ENCODE data around the gene IL19. TPM values are rescaled to one million over a fixed set of nuclear protein-coding genes. Genes with fewer than 3 reads are reported as not detected.

IL19 gene
- total and polyA plus RNA-seq, 5 donors from 2014 or later, result not detected

DNA sequence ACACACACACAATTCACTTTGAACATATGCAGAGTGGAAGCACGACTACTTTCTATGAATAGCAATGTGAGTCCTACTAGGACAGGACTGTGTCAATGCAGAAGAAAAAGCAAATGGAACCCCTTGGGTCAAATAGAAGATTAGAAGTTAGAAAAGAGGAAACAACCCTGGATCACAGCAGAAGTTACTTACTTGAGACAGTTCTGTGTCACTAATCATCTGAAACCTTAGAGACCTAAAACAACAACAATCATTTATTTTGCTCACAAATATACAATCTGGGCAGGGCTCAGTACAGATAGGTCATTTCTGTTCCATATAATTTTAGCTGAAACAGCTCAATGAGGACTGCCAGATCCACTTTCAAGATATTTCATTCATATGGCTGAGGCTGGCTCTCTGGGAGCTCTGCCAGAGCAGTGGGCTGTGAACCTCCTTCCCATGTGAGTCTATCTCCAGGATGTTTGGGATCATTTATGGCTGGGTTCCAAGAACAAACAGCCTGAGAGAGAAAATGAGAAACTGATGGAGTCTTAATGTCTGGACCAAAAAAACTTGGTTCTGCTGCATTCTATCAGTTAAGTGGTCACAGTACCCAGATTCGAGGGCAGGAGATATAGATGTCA lies 44.3 kb downstream of the IL19 start:
- Histone ChIP-seq H3K4me3 (ENCODE audit: low read depth, low read length) (no peak overlapping the region), H3K4me1 (ENCODE audit: control insufficient read depth, insufficient read depth, low read length, poor library complexity, severe bottlenecking) (peaks cover 24% of the 10 kb centered on the region), H3K27me3 (ENCODE audit: control insufficient read depth, insufficient read depth, low read length) (no peaks in the 10 kb centered on the region), H3K9me3 (ENCODE audit: control insufficient read depth in 2 of 2, low read length in 2 of 2) (peaks cover 5 to 6% of the 10 kb centered on the region in 2 experiments), H3K27ac (ENCODE audit: insufficient read depth, low read length, poor library complexity, severe bottlenecking) (no peak overlapping the region), H3K36me3 (ENCODE audit: control insufficient read depth, insufficient read depth, low read length) (no peaks in the 10 kb centered on the region)
- Mint-ChIP-seq H3K36me3 (no peaks in the 10 kb centered on the region), H3K4me1 (peaks cover 29 to 50% (median 41%) of the 10 kb centered on the region in 4 donors), H3K9me3 (peaks cover 0 to 7% (median 3%) of the 10 kb centered on the region in 7 donors), H3K27me3 (no peaks in the 10 kb centered on the region), H3K27ac (peak overlapping the region; percentile 44 to 70 (median 55)), H3K4me3 (no peak overlapping the region)
- ATAC-seq (ENCODE audit: low read depth in 2 of 2), result no peak
- no peak for DNase-seq

DNA sequence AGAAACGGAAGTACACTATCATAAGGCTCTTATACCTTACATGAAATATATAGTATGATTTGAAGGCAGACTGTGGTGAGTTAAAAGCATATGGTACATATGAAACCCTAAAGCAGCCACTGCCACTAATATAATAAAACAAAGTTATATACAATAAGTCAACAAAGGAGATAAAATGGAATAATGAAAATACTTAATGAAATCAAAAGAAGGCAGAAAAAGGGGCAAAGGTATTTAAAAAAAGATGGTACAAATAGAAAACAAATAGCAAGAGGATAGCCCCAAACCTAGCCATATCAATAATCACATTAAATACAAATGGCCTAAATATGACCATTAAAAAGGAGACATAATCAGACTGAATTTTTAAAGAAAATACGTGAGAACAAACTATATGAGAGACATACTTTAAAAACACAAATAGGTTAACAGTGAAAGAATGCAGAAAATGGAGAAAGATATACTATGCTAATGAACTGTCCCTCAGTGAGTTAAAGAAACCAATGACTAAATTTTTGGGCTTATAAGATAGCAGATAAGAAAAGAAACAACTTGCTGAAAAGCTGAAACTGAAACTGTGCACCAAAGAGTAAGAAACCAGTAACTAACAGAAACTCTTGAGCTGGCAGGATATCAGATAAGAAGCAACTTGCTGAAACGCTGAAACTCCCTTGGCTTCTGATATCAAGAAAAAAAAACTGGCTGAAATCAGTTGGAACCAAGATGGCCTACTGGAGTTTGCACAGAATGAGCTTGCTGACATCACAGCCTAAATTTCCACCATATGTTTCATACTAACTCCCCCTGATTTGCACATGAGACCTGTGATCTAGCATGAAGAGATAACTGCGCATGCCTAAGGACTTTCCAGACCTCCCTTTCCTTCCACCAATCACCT lies 46.1 kb downstream of the IL19 start:
- DNase-seq (peak in 2 of 3 donors; percentile 70 to 91), ATAC-seq (ENCODE audit: low read depth in 2 of 2) (peak; percentile 88)
- peaks cover 0 to 7% (median 3%) of the 10 kb centered on the region in 7 donors for H3K9me3 Mint-ChIP-seq
- peak overlapping the region; percentile 48 to 88 (median 70) for H3K4me3 Mint-ChIP-seq
- Histone ChIP-seq H3K4me3 (ENCODE audit: low read depth, low read length) (peak overlapping the region; percentile 73), H3K9me3 (ENCODE audit: control insufficient read depth in 2 of 2, low read length in 2 of 2) (peaks cover 5 to 6% of the 10 kb centered on the region in 2 experiments), H3K27me3 (ENCODE audit: control insufficient read depth, insufficient read depth, low read length) (no peaks in the 10 kb centered on the region), H3K27ac (ENCODE audit: insufficient read depth, low read length, poor library complexity, severe bottlenecking) (peak overlapping the region; percentile 78), H3K36me3 (ENCODE audit: control insufficient read depth, insufficient read depth, low read length) (no peaks in the 10 kb centered on the region), H3K4me1 (ENCODE audit: control insufficient read depth, insufficient read depth, low read length, poor library complexity, severe bottlenecking) (peaks cover 24% of the 10 kb centered on the region)
- no peaks in the 10 kb centered on the region for H3K27me3 Mint-ChIP-seq
- H3K4me1 Mint-ChIP-seq, result peaks cover 29 to 55% (median 42%) of the 10 kb centered on the region in 4 donors
- no peaks in the 10 kb centered on the region for H3K36me3 Mint-ChIP-seq
- peak overlapping the region; percentile 80 to 92 (median 87) for H3K27ac Mint-ChIP-seq

DNA sequence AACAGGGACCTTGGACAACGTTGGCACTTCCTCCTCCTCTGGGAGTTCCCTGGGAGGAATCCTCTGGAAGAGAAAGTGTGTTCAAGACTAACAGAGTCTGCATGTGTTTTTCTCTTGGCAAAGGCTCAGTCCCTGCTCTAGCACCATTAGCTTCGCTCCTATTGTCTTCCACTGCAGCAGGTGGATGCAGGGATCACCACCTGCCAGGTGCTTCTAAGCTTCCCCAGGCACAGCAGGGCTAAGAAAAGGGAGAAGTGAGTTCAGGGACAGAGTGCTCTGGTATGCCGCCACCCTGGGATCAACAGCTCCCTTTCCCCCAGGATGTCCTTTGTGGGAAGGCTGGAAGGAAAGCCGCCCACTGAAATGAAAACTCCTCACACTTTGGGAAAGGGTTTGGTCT lies 50.9 kb downstream of the IL19 start:
- DNase-seq (no peak), ATAC-seq (ENCODE audit: low read depth in 2 of 2) (no peak)
- Mint-ChIP-seq H3K9me3 (peaks cover 0 to 2% (median 0%) of the 10 kb centered on the region in 7 donors), H3K4me3 (no peak overlapping the region), H3K36me3 (peaks cover 1% of the 10 kb centered on the region), H3K4me1 (peaks cover 16 to 42% (median 31%) of the 10 kb centered on the region in 4 donors), H3K27me3 (no peaks in the 10 kb centered on the region), H3K27ac (no peak overlapping the region)
- Histone ChIP-seq H3K27me3 (ENCODE audit: control insufficient read depth, insufficient read depth, low read length) (no peaks in the 10 kb centered on the region), H3K4me3 (ENCODE audit: low read depth, low read length) (no peak overlapping the region), H3K36me3 (ENCODE audit: control insufficient read depth, insufficient read depth, low read length) (no peaks in the 10 kb centered on the region), H3K27ac (ENCODE audit: insufficient read depth, low read length, poor library complexity, severe bottlenecking) (no peak overlapping the region), H3K9me3 (ENCODE audit: control insufficient read depth in 2 of 2, low read length in 2 of 2) (no peaks in the 10 kb centered on the region), H3K4me1 (ENCODE audit: control insufficient read depth, insufficient read depth, low read length, poor library complexity, severe bottlenecking) (peaks cover 22% of the 10 kb centered on the region)

GRCh38 chr1:206823727-206824126 lies 53.2 kb downstream of the IL19 start:
- DNase-seq (no peak), ATAC-seq (ENCODE audit: low read depth in 2 of 2) (no peak)
- Mint-ChIP-seq H3K9me3 (peaks cover 0 to 2% (median 0%) of the 10 kb centered on the region in 7 donors), H3K4me1 (peaks cover 6 to 36% (median 21%) of the 10 kb centered on the region in 4 donors), H3K27ac (peak overlapping the region in 1 of 3 donors; percentile 69), H3K27me3 (peaks cover 3% of the 10 kb centered on the region), H3K4me3 (no peak overlapping the region), H3K36me3 (peaks cover 6% of the 10 kb centered on the region)
- H3K4me3 ChIP-seq (ENCODE audit: low read depth, low read length), result no peak overlapping the region
- H3K4me1 ChIP-seq (ENCODE audit: control insufficient read depth, insufficient read depth, low read length, poor library complexity, severe bottlenecking), result peaks cover 13% of the 10 kb centered on the region
- H3K36me3 ChIP-seq (ENCODE audit: control insufficient read depth, insufficient read depth, low read length), result no peaks in the 10 kb centered on the region
- no peak overlapping the region for H3K27ac ChIP-seq (ENCODE audit: insufficient read depth, low read length, poor library complexity, severe bottlenecking)
- no peaks in the 10 kb centered on the region for H3K9me3 ChIP-seq (ENCODE audit: control insufficient read depth in 2 of 2, low read length in 2 of 2)
- H3K27me3 ChIP-seq (ENCODE audit: control insufficient read depth, insufficient read depth, low read length), result no peaks in the 10 kb centered on the region

GRCh38 chr1:206824331-206824730 lies 53.8 kb downstream of the IL19 start:
- Mint-ChIP-seq H3K9me3 (peaks cover 0 to 2% (median 0%) of the 10 kb centered on the region in 7 donors), H3K27me3 (peaks cover 4% of the 10 kb centered on the region), H3K36me3 (peaks cover 6% of the 10 kb centered on the region), H3K27ac (peak overlapping the region; percentile 69 to 87 (median 70)), H3K4me3 (peak overlapping the region in 2 of 4 donors; percentile 1 to 17), H3K4me1 (peaks cover 11 to 43% (median 27%) of the 10 kb centered on the region in 4 donors)
- H3K27ac ChIP-seq (ENCODE audit: insufficient read depth, low read length, poor library complexity, severe bottlenecking), result no peak overlapping the region
- H3K4me1 ChIP-seq (ENCODE audit: control insufficient read depth, insufficient read depth, low read length, poor library complexity, severe bottlenecking), result peaks cover 19% of the 10 kb centered on the region
- DNase-seq (peak in 1 of 3 donors; percentile 28), ATAC-seq (ENCODE audit: low read depth in 2 of 2) (no peak)
- H3K9me3 ChIP-seq (ENCODE audit: control insufficient read depth in 2 of 2, low read length in 2 of 2), result no peaks in the 10 kb centered on the region
- H3K36me3 ChIP-seq (ENCODE audit: control insufficient read depth, insufficient read depth, low read length), result no peaks in the 10 kb centered on the region
- no peak overlapping the region for H3K4me3 ChIP-seq (ENCODE audit: low read depth, low read length)
- H3K27me3 ChIP-seq (ENCODE audit: control insufficient read depth, insufficient read depth, low read length), result no peaks in the 10 kb centered on the region

DNA sequence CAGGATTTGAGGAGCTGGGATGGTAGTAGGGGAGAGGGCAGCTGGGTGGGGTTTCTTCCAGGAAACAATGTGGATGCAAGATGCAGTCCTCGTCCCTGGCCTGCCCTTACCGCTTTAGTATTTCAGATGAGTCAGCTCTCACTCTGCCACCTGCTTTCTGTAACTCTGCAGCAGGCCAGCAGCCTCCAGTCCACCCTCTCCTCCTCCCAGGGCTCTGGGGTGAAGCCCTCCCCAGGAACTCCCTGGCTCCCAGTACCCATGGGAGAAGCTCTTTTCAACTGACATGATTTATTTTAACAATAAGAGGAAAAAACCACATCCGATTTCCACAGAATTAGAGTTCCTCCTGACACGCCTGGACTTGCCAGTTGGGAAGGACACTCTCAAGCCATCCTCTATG lies 55.8 kb downstream of the IL19 start:
- H3K27me3 ChIP-seq (ENCODE audit: control insufficient read depth, insufficient read depth, low read length), result no peaks in the 10 kb centered on the region
- H3K9me3 ChIP-seq (ENCODE audit: control insufficient read depth in 2 of 2, low read length in 2 of 2), result no peaks in the 10 kb centered on the region
- peaks cover 16 to 56% (median 30%) of the 10 kb centered on the region in 4 donors for H3K4me1 Mint-ChIP-seq
- ATAC-seq (ENCODE audit: low read depth in 2 of 2) (no peak), DNase-seq (no peak)
- H3K27ac ChIP-seq (ENCODE audit: insufficient read depth, low read length, poor library complexity, severe bottlenecking), result no peak overlapping the region
- H3K36me3 Mint-ChIP-seq, result peaks cover 6% of the 10 kb centered on the region
- peaks cover 8% of the 10 kb centered on the region for H3K27me3 Mint-ChIP-seq
- H3K9me3 Mint-ChIP-seq, result no peaks in the 10 kb centered on the region
- no peak overlapping the region for H3K4me3 Mint-ChIP-seq
- H3K4me3 ChIP-seq (ENCODE audit: low read depth, low read length), result no peak overlapping the region
- H3K27ac Mint-ChIP-seq, result no peak overlapping the region
- H3K36me3 ChIP-seq (ENCODE audit: control insufficient read depth, insufficient read depth, low read length), result no peaks in the 10 kb centered on the region
- peaks cover 28% of the 10 kb centered on the region for H3K4me1 ChIP-seq (ENCODE audit: control insufficient read depth, insufficient read depth, low read length, poor library complexity, severe bottlenecking)

DNA sequence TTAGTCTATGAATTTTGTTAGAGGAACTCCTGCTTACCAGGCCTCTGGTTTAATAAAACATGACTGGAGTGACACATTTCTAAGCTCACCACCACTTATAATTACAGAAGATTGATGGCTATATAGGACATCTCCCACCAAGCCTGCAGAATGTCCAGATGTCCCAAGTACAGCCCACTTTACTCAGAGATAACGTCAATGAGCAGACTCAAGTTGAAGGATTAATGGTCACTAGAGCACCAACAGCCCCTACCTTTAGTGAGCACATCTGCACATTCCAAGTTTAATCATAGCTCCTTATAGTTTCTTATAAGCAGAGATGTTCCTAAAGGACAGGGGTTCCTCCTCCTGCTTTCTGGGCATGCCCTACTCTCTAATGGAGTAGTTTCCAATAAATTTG lies 57.5 kb downstream of the IL19 start:
- peaks cover 16 to 67% (median 30%) of the 10 kb centered on the region in 4 donors for H3K4me1 Mint-ChIP-seq
- Histone ChIP-seq H3K4me3 (ENCODE audit: low read depth, low read length) (no peak overlapping the region), H3K36me3 (ENCODE audit: control insufficient read depth, insufficient read depth, low read length) (no peaks in the 10 kb centered on the region), H3K27me3 (ENCODE audit: control insufficient read depth, insufficient read depth, low read length) (no peaks in the 10 kb centered on the region), H3K9me3 (ENCODE audit: control insufficient read depth in 2 of 2, low read length in 2 of 2) (no peaks in the 10 kb centered on the region), H3K4me1 (ENCODE audit: control insufficient read depth, insufficient read depth, low read length, poor library complexity, severe bottlenecking) (peaks cover 28% of the 10 kb centered on the region), H3K27ac (ENCODE audit: insufficient read depth, low read length, poor library complexity, severe bottlenecking) (no peak overlapping the region)
- H3K4me3 Mint-ChIP-seq, result no peak overlapping the region
- no peaks in the 10 kb centered on the region for H3K9me3 Mint-ChIP-seq
- H3K27ac Mint-ChIP-seq, result peak overlapping the region in 1 of 3 donors; percentile 53
- no peak for DNase-seq
- H3K36me3 Mint-ChIP-seq, result peaks cover 6% of the 10 kb centered on the region
- peaks cover 14% of the 10 kb centered on the region for H3K27me3 Mint-ChIP-seq
- ATAC-seq (ENCODE audit: low read depth in 2 of 2), result no peak
